ENCODE measurements around the gene CROT.

CROT gene

GRCh38 chr7:87342231-87342630 lies 3.2 kb upstream of the CROT start:
- no peak overlapping the region for H3K4me3 ChIP-seq (ENCODE audit: low read depth, low read length)
- TF ChIP-seq CTCF (conservative IDR thresholded peaks at IDR 0.05; ENCODE audit: low read depth, low read length): no peak
- no peak for DNase-seq (ENCODE audit: low read depth)

- peak overlapping the region; percentile 79 for H3K4me3 ChIP-seq (ENCODE audit: low read depth, low read length)
- no peak for TF ChIP-seq CTCF (conservative IDR thresholded peaks at IDR 0.05; ENCODE audit: low read depth, low read length)
- peak; percentile 24 for DNase-seq (ENCODE audit: low read depth)
Observed at GRCh38 chr7:87344446-87344845, 1.0 kb upstream of the CROT start.

- peak overlapping the region; percentile 79 for H3K4me3 ChIP-seq (ENCODE audit: low read depth, low read length)
- TF ChIP-seq CTCF (conservative IDR thresholded peaks at IDR 0.05; ENCODE audit: low read depth, low read length): no peak
- DNase-seq (ENCODE audit: low read depth): no peak
Observed at GRCh38 chr7:87345962-87346371, 503 bp downstream of the CROT start.

GRCh38 chr7:87347207-87347606 lies 1.7 kb downstream of the CROT start:
- TF ChIP-seq CTCF (conservative IDR thresholded peaks at IDR 0.05; ENCODE audit: low read depth, low read length): no peak
- no peak for DNase-seq (ENCODE audit: low read depth)
- H3K4me3 ChIP-seq (ENCODE audit: low read depth, low read length): no peak overlapping the region

- no peak for TF ChIP-seq CTCF (conservative IDR thresholded peaks at IDR 0.05; ENCODE audit: low read depth, low read length)
- DNase-seq (ENCODE audit: low read depth): no peak
- no peak overlapping the region for H3K4me3 ChIP-seq (ENCODE audit: low read depth, low read length)
Observed at GRCh38 chr7:87347664-87348063, 2.2 kb downstream of the CROT start.

GRCh38 chr7:87354749-87355148 lies 9.3 kb downstream of the CROT start:
- no peak for DNase-seq (ENCODE audit: low read depth)
- TF ChIP-seq CTCF (conservative IDR thresholded peaks at IDR 0.05; ENCODE audit: low read depth, low read length): no peak
- H3K4me3 ChIP-seq (ENCODE audit: low read depth, low read length): no peak overlapping the region

- no peak for TF ChIP-seq CTCF (conservative IDR thresholded peaks at IDR 0.05; ENCODE audit: low read depth, low read length)
- DNase-seq (ENCODE audit: low read depth): no peak
- H3K4me3 ChIP-seq (ENCODE audit: low read depth, low read length): no peak overlapping the region
Observed at GRCh38 chr7:87356448-87356847, 11.0 kb downstream of the CROT start.
